HG03103 (cell line): ENCODE measurements around the gene TSACC.

Experiments
- ATAC-seq: cut with Tn5 transposase; IDR thresholded peaks from one replicate; pipeline ENCODE4 v1.9.1; 2021; ENCODE audit warnings: low read depth; ENCODE audit not compliant: unreplicated experiment

The TSACC gene

DNA sequence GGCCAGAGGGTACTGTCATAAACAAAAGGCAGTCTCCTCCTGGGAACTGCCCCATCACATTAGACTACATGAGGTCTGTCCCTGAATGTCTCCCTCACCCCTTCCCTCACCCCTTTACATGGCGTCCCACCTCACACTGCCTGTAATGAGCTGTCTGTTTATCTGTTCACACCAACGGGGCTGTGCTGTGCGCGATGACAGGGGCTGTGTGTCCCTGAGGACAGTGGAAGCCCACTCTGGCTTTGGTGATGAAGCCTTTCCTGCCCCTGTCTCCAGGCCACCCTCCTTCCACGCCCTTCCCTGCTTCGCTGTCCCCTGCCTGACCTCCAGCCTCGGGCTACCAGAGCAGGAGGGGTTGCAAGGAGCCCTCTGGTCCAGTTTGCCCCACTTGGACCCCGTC is 53.4 kb downstream of the TSACC start:
- no peak for ATAC-seq

DNA sequence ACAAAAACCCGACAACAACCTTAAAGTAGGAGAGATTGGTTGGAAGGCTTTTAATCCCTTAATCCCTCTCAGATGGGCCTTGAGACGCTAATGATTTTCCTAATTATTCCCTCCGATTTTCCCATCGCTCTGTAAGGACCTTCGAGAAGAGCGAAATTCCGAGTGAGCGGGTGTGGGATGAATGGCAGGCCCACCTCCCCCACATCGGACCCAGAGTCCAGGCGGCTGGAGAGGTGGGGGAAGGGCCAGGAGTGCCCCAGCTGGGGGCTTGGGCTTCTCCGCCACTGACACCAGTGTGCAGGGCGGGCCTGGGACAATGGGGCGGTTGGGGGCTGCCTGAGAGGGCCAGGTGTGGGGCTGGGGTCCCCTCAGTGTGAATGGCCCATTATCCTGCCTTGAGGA is 54.1 kb downstream of the TSACC start:
- no peak for ATAC-seq

DNA sequence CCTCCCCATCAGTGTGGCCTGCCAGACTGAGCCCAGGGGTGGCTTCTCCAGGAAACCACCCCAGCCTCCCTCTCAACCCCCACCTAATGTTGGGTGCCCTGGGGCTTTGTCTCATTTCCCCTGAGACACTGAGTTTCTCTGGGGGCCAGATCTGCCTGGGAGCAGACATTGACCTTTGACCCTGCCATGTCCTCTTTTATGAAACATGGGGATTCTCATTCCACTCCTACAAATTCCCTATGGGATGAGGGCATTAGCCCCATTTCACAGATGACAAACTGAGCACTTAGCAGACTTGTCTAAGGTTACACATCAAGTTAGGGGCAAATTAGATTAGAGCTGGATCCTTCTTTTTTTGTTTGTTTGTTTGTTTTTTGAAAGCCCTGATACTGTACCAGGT is 54.8 kb downstream of the TSACC start:
- ATAC-seq, result no peak

DNA sequence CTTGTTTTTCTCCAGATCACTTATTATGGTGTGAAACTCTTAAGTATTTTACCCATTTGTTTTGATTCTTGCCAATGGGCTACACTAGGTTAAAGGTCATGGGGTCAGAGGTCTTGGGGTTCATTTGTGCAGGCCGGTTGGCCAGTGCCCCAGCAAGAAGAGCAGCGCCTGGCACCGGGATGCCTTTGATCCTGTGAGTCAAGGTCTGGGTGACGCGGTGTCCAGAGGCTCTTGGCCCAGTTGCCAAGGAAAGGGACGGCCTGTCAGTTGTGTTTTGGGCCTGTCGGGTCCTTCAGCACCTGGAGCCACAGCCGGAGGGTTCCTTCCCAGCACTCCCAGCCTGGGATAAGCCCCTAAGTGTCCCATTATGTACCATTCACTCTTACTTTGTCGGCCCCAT is 55.8 kb downstream of the TSACC start:
- no peak for ATAC-seq

- ATAC-seq, result no peak
Observed at GRCh38 chr1:156394835-156395461, 56.6 kb downstream of the TSACC start.
